Mesenchymal stem cell (in vitro differentiated cells and primary cell): ENCODE measurements around the gene ALDH16A1.

ENCODE experiments used
- DNase-seq: peaks from one replicate; pipeline ENCODE4 v3.0.0-alpha.2; 2013
- H2AFZ ChIP-seq: one replicate; pipeline ENCODE4 v1.6.1; 2013; ENCODE audit warnings: low read depth, mild to moderate bottlenecking, control low read depth, inconsistent platforms, low read length, moderate library complexity
- H2AK5ac ChIP-seq: 2 replicates; pipeline ENCODE4 v1.6.1; 2013; ENCODE audit warnings: low read length, moderate library complexity, mild to moderate bottlenecking, inconsistent platforms; ENCODE audit not compliant: severe bottlenecking
- H2BK120ac ChIP-seq: one replicate; pipeline ENCODE4 v1.6.1; 2013; ENCODE audit warnings: low read depth, mild to moderate bottlenecking, inconsistent platforms, low read length, moderate library complexity
- H2BK12ac ChIP-seq, 2 experiments: one replicate each; pipeline ENCODE4 v1.6.1; 2013; ENCODE audit warnings: inconsistent platforms in 2 of 2, low read length in 2 of 2, mild to moderate bottlenecking in 2 of 2, moderate library complexity in 2 of 2, control low read depth in 1 of 2
- H2BK15ac ChIP-seq: one replicate; pipeline ENCODE4 v1.6.1; 2013; ENCODE audit warnings: mild to moderate bottlenecking, low read depth, inconsistent platforms; ENCODE audit not compliant: poor library complexity, severe bottlenecking
- H2BK5ac ChIP-seq: 2 replicates; pipeline ENCODE4 v1.6.1; 2013; ENCODE audit warnings: low read depth, mild to moderate bottlenecking, low read length, control low read depth, inconsistent platforms; ENCODE audit not compliant: poor library complexity, severe bottlenecking
- H3K14ac ChIP-seq, 2 experiments: one replicate each; pipeline ENCODE4 v1.6.1; 2013; ENCODE audit warnings: inconsistent platforms in 2 of 2, low read length in 2 of 2, control low read depth in 1 of 2, mild to moderate bottlenecking in 1 of 2, moderate library complexity in 1 of 2
- H3K18ac ChIP-seq, 2 experiments: one replicate each; pipeline ENCODE4 v1.6.1; 2013; ENCODE audit warnings: inconsistent platforms in 2 of 2, low read length in 2 of 2, control low read depth in 1 of 2, low read depth in 1 of 2, mild to moderate bottlenecking in 1 of 2
- H3K23ac ChIP-seq, 2 experiments: one replicate each; pipeline ENCODE4 v1.6.1; 2013; ENCODE audit warnings: inconsistent platforms in 2 of 2, low read length in 2 of 2, mild to moderate bottlenecking in 2 of 2, moderate library complexity in 2 of 2, control low read depth in 1 of 2
- H3K27ac ChIP-seq: 2 replicates; pipeline ENCODE4 v1.5.1; 2013; ENCODE audit warnings: mild to moderate bottlenecking, moderate library complexity, low read length, control low read depth, inconsistent platforms; ENCODE audit not compliant: poor library complexity, severe bottlenecking
- H3K27me3 ChIP-seq, 2 experiments: 2 replicates each; pipeline versions ENCODE4 v1.6.1 to v1.7.0; 2013; ENCODE audit warnings: low read length in 2 of 2, mild to moderate bottlenecking in 2 of 2, moderate library complexity in 2 of 2, control low read depth in 1 of 2, inconsistent platforms in 1 of 2; ENCODE audit not compliant: control insufficient read depth in 1 of 2, insufficient read depth in 1 of 2
- H3K36me3 ChIP-seq, 2 experiments: 2 replicates each; pipeline versions ENCODE4 v1.6.1 to v1.7.0; 2013; ENCODE audit warnings: low read length in 2 of 2, control low read depth in 1 of 2, inconsistent platforms in 1 of 2, low read depth in 1 of 2, mild to moderate bottlenecking in 1 of 2; ENCODE audit not compliant: insufficient read depth in 2 of 2, control insufficient read depth in 1 of 2
- H3K4ac ChIP-seq, 2 experiments: one replicate each; pipeline ENCODE4 v1.6.1; 2013; ENCODE audit warnings: inconsistent platforms in 2 of 2, low read length in 2 of 2, mild to moderate bottlenecking in 2 of 2, moderate library complexity in 2 of 2, control low read depth in 1 of 2, low read depth in 1 of 2
- H3K4me1 ChIP-seq: 2 replicates; pipeline ENCODE4 v1.6.1; 2013; ENCODE audit warnings: low read depth, low read length, control low read depth; ENCODE audit not compliant: control insufficient read depth, insufficient read depth
- H3K4me2 ChIP-seq: 2 replicates; pipeline ENCODE4 v1.6.1; 2013; ENCODE audit warnings: low read length, mild to moderate bottlenecking, inconsistent platforms; ENCODE audit not compliant: poor library complexity, severe bottlenecking
- H3K4me3 ChIP-seq, 2 experiments: 2 replicates each; pipeline versions ENCODE4 v1.5.1 to v1.7.0; 2013; ENCODE audit warnings: low read length in 2 of 2, mild to moderate bottlenecking in 2 of 2, control low read depth in 1 of 2, low read depth in 1 of 2; ENCODE audit not compliant: insufficient read depth in 1 of 2
- H3K79me1 ChIP-seq: replicated peaks from 2 replicates; pipeline ENCODE4 v1.6.1; 2013; ENCODE audit warnings: mild to moderate bottlenecking, control low read depth, low read length, inconsistent platforms; ENCODE audit not compliant: poor library complexity, severe bottlenecking
- H3K9ac ChIP-seq: 2 replicates; pipeline ENCODE4 v1.7.0; 2013; ENCODE audit warnings: mild to moderate bottlenecking, low read length, moderate library complexity
- H3K9me3 ChIP-seq: 2 replicates; pipeline ENCODE4 v1.7.0; 2013; ENCODE audit warnings: mild to moderate bottlenecking, low read length; ENCODE audit not compliant: control insufficient read depth
- H4K8ac ChIP-seq: one replicate; pipeline ENCODE4 v1.6.1; 2013; ENCODE audit warnings: inconsistent platforms, mild to moderate bottlenecking, low read length, moderate library complexity
- H4K91ac ChIP-seq: one replicate; pipeline ENCODE4 v1.6.1; 2013; ENCODE audit warnings: mild to moderate bottlenecking, low read length, inconsistent platforms
- WGBS: methylation state at CpG from one replicate; pipeline ENCODE4 v1.1.7; 2013; ENCODE audit warnings: mixed read lengths; 5-methylcytosine and 5-hydroxymethylcytosine counted together

Gene ALDH16A1

DNA sequence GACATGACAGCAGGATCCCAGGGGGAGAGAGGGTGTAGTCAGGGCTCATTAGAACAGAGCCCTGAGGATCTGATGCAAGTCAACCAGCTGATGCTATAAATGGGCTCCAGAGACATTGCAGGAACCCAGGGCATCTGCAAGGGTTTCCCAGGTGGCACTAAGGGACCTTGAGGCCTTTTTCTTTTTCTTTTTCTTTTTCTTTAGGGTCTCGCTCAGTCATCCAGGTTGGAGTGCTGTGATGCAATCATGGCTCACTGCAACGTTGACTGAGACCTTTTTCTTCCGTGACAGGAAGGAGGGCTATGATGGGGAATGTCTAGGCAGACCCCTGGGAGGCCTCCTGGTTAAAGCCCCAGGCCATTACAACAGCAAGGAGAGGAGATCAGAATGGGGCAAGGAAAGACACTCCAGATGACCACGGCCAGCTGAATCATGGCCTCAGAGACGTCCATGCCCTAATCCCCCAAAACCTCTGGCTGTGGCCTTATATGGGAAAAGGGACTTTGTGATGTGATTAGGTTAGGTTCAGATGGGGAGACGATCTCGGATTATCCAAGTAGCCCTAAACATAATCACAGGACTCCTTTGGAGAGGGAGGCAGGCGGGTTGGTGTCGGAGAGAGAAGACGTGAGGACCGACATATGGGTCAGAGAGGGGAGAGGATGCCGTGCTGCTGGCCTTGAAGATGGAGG is 54.9 kb downstream of the ALDH16A1 start:
- Histone ChIP-seq H3K18ac (no peak overlapping the region), H3K79me1 (no peaks in the 10 kb centered on the region), H3K4me3 (no peak overlapping the region), H3K9ac (no peak overlapping the region), H3K4ac (no peak overlapping the region), H4K91ac (no peak overlapping the region), H3K4me1 (peaks cover 14% of the 10 kb centered on the region), H3K14ac (no peak overlapping the region), H2AFZ (no peak overlapping the region), H3K36me3 (no peaks in the 10 kb centered on the region), H3K27ac (no peak overlapping the region), H2BK12ac (no peak overlapping the region), H2AK5ac (no peak overlapping the region), H3K4me2 (no peak overlapping the region), H2BK5ac (no peak overlapping the region), H3K9me3 (no peaks in the 10 kb centered on the region), H3K27me3 (no peaks in the 10 kb centered on the region), H4K8ac (no peak overlapping the region), H2BK15ac (no peak overlapping the region), H3K23ac (no peak overlapping the region), H2BK120ac (no peak overlapping the region)
- no peak for DNase-seq
- WGBS: 83% methylated on average over 10 of the region's 12 CpGs

DNA sequence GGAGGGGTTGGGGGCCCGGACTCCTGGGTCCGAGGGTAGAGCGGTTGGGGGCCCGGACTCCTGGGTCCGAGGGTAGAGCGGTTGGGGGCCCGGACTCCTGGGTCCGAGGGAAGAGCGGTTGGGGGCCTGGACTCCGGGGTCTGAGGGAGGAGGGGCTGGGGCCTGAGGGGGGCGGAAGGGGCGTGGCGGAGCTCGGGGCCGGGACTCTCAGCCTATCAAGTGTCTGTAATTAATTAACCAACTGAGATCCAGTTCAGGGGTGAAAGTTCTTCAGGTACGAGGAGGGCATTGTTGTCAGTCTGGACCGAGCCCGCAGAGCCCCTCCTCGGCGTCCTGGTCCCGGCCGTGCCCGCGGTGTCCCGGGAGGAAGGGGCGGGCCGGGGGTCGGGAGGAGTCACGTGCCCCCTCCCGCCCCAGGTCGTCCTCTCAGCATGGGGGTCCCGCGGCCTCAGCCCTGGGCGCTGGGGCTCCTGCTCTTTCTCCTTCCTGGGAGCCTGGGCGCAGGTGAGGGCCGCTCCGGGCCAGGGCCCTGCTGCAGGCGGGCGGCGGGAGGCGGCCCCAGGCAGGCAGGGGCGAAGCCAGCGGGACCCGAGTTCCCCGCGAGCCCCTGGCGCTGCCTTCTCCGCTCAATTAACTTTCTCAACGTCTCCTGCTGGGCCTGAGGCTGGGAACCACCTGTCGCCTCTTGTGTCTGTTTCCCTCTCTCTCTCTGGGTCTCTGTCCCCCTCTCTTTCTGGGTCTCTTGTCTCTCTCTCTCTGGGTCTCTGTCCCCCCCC is 60.1 kb downstream of the ALDH16A1 start:
- Histone ChIP-seq H2BK5ac (no peak overlapping the region), H3K4ac (peak overlapping the region; percentile 13 to 73), H3K9ac (peak overlapping the region; percentile 91), H4K91ac (peak overlapping the region; percentile 95), H3K4me1 (peaks cover 17% of the 10 kb centered on the region), H3K18ac (peak overlapping the region; percentile 1 to 97), H3K4me3 (peak overlapping the region; percentile 74 to 79), H3K9me3 (no peaks in the 10 kb centered on the region), H3K4me2 (peak overlapping the region; percentile 88), H3K27me3 (no peaks in the 10 kb centered on the region), H2AFZ (peak overlapping the region; percentile 83), H2BK120ac (peak overlapping the region; percentile 94), H2BK15ac (peak overlapping the region; percentile 30), H3K23ac (no peak overlapping the region), H3K36me3 (peaks cover under 1 to 14% of the 10 kb centered on the region in 2 experiments), H4K8ac (peak overlapping the region; percentile 93), H3K27ac (no peak overlapping the region), H2AK5ac (no peak overlapping the region), H3K79me1 (no peaks in the 10 kb centered on the region), H2BK12ac (peak overlapping the region in 1 of 2 experiments; percentile 1), H3K14ac (peak overlapping the region in 1 of 2 experiments; percentile 53)
- peak; percentile 40 for DNase-seq
- WGBS: 1% methylated on average over 41 of the region's 50 CpGs

DNA sequence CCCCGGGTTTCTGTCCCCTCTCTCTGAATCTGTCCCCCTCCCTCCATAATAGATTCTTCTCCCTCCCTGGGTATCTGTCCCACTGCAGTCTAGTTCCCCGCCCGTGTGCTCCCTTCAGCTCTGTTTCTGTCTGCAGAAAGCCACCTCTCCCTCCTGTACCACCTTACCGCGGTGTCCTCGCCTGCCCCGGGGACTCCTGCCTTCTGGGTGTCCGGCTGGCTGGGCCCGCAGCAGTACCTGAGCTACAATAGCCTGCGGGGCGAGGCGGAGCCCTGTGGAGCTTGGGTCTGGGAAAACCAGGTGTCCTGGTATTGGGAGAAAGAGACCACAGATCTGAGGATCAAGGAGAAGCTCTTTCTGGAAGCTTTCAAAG is 60.7 kb downstream of the ALDH16A1 start:
- Histone ChIP-seq H3K4ac (no peak overlapping the region), H2AFZ (no peak overlapping the region), H3K4me3 (peak overlapping the region in 1 of 2 experiments; percentile 79), H3K4me2 (no peak overlapping the region), H4K8ac (no peak overlapping the region), H3K79me1 (no peaks in the 10 kb centered on the region), H3K4me1 (peaks cover 17% of the 10 kb centered on the region), H3K36me3 (peaks cover 5 to 14% of the 10 kb centered on the region in 2 experiments), H2BK15ac (no peak overlapping the region), H2BK120ac (no peak overlapping the region), H2BK12ac (no peak overlapping the region), H2AK5ac (no peak overlapping the region), H3K18ac (no peak overlapping the region), H3K14ac (no peak overlapping the region), H3K27ac (no peak overlapping the region), H2BK5ac (no peak overlapping the region), H3K9me3 (no peaks in the 10 kb centered on the region), H3K9ac (peak overlapping the region; percentile 70), H3K27me3 (no peaks in the 10 kb centered on the region), H3K23ac (no peak overlapping the region), H4K91ac (peak overlapping the region; percentile 41)
- 66% methylated on average over 11 of the region's 12 CpGs for WGBS
- no peak for DNase-seq

DNA sequence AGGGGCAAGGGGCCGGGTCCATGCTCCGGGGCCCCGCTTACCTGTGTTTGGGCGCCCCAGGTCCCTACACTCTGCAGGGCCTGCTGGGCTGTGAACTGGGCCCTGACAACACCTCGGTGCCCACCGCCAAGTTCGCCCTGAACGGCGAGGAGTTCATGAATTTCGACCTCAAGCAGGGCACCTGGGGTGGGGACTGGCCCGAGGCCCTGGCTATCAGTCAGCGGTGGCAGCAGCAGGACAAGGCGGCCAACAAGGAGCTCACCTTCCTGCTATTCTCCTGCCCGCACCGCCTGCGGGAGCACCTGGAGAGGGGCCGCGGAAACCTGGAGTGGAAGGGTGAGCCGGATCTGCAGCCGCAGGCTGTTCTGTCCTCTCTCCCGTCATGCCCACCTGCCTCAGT is 61.1 kb downstream of the ALDH16A1 start:
- H3K18ac ChIP-seq: no peak overlapping the region
- no peak overlapping the region for H2AFZ ChIP-seq
- no peak overlapping the region for H3K4ac ChIP-seq
- no peaks in the 10 kb centered on the region for H3K79me1 ChIP-seq
- H3K14ac ChIP-seq: no peak overlapping the region
- H3K4me3 ChIP-seq: peak overlapping the region in 1 of 2 experiments; percentile 79
- H2AK5ac ChIP-seq: no peak overlapping the region
- H3K27me3 ChIP-seq: no peaks in the 10 kb centered on the region
- H3K27ac ChIP-seq: no peak overlapping the region
- H3K4me2 ChIP-seq: no peak overlapping the region
- H3K9me3 ChIP-seq: no peaks in the 10 kb centered on the region
- peak overlapping the region; percentile 70 for H3K9ac ChIP-seq
- H4K91ac ChIP-seq: peak overlapping the region; percentile 18
- H2BK12ac ChIP-seq: no peak overlapping the region
- no peak overlapping the region for H2BK120ac ChIP-seq
- no peak overlapping the region for H2BK5ac ChIP-seq
- 94% methylated on average over 21 of the region's 21 CpGs for WGBS
- no peak overlapping the region for H3K23ac ChIP-seq
- no peak overlapping the region for H4K8ac ChIP-seq
- H3K36me3 ChIP-seq: peaks cover 5 to 14% of the 10 kb centered on the region in 2 experiments
- no peak overlapping the region for H2BK15ac ChIP-seq
- DNase-seq: no peak
- peaks cover 17% of the 10 kb centered on the region for H3K4me1 ChIP-seq
